ENCODE measurements around the gene DUSP23. TPM values are rescaled to one million over a fixed set of nuclear protein-coding genes. Genes with fewer than 3 reads are reported as not detected.
A peak's percentile ranks its signal among the peaks of the same experiment; 100 is the strongest.

DUSP23 gene
- total RNA-seq, 1 donor from 2014 or later = 24.0 TPM

DNA sequence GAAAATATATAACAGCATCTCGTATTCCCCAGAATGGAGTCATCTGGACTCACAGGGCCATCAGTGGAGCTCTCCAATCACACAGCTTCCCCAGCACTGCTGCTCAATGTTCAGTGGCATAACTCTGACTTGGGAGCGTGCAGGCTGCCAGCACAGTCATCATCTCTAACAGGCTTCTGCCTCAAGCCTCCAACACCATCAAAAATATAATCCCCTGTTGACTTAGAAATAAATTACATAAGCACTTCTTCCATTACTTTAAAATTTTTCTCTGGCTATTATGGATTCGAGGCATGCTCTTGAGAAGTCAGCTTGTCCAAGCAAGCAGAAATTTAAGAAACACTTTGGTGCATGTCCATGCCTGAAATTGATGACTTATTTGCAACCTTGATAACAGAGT is 6.2 kb downstream of the DUSP23 start:
- no peaks in the 10 kb centered on the region for H3K9me3 Mint-ChIP-seq

DNA sequence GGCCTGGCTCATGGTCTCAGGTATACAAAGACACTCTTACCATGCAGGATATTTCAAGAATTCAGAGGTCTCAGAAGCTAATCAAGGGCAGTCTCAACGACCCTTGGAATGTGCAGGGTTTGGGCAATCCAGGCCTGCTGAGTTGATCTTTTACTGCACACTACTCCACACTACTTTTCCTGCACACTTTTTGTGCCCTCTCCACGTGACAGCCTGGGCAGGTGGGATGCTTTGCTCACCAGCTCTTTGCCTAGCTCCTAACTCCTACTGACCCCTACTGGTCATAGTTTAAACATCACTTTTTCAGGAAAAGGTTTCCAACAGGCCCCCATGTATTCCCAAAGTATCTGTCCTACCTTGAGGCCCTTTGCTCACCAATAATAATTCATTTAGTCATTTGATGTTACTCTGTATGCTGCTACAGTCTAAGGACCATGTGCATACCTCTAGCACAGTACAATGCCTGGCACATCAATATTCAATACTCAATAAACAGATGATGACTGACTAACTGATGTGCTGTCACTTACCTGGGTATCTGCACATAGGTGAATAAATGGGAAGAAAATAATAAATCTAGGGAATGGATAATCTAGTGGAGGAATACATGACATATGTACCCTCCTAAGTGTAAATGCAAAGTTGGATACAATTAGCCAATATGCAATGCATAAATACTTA is 9.6 kb downstream of the DUSP23 start:
- Mint-ChIP-seq H3K4me1 (ENCODE audit: unreplicated experiment) (no peaks in the 10 kb centered on the region), H3K36me3 (no peaks in the 10 kb centered on the region), H3K27ac (no peak overlapping the region), H3K9me3 (no peaks in the 10 kb centered on the region), H3K4me3 (no peak overlapping the region), H3K27me3 (peaks cover 18% of the 10 kb centered on the region)
- no peak for DNase-seq (ENCODE audit: extremely low spot score, unreplicated experiment)
- TF ChIP-seq, protein P1, sequence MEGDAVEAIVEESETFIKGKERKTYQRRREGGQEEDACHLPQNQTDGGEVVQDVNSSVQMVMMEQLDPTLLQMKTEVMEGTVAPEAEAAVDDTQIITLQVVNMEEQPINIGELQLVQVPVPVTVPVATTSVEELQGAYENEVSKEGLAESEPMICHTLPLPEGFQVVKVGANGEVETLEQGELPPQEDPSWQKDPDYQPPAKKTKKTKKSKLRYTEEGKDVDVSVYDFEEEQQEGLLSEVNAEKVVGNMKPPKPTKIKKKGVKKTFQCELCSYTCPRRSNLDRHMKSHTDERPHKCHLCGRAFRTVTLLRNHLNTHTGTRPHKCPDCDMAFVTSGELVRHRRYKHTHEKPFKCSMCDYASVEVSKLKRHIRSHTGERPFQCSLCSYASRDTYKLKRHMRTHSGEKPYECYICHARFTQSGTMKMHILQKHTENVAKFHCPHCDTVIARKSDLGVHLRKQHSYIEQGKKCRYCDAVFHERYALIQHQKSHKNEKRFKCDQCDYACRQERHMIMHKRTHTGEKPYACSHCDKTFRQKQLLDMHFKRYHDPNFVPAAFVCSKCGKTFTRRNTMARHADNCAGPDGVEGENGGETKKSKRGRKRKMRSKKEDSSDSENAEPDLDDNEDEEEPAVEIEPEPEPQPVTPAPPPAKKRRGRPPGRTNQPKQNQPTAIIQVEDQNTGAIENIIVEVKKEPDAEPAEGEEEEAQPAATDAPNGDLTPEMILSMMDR (conservative IDR thresholded peaks at IDR 0.05) = peak; percentile 72

More for the DNA sequence above, 6.2 kb downstream of the DUSP23 start:
- no peaks in the 10 kb centered on the region for H3K36me3 Mint-ChIP-seq
- no peaks in the 10 kb centered on the region for H3K27me3 Mint-ChIP-seq
- DNase-seq (ENCODE audit: extremely low spot score, unreplicated experiment) = no peak
- TF ChIP-seq, protein P1 (conservative IDR thresholded peaks at IDR 0.05) = no peak
- H3K27ac Mint-ChIP-seq = no peak overlapping the region
- no peak overlapping the region for H3K4me3 Mint-ChIP-seq
- H3K4me1 Mint-ChIP-seq (ENCODE audit: unreplicated experiment) = no peaks in the 10 kb centered on the region

DNA sequence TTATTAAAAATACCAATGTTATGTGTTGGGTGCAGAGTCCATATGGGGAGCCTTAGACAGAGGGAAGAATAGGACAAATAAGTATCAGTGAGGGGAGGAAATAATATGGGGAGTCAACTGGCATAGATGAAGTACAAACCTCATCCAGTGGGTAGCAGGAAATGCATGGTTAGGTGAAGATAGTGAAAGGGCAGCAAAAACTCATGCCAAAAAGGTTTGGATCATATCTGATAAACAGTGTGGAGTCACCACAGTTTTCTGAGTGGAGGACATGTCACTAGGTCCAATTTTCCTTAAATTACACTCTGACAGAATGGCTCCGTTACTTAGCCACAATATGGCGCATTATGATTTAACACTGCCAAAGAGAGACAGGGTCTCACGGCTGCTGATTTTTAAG is 10.3 kb downstream of the DUSP23 start:
- TF ChIP-seq, protein P1 (conservative IDR thresholded peaks at IDR 0.05) = no peak
- no peak overlapping the region for H3K4me3 Mint-ChIP-seq
- DNase-seq (ENCODE audit: extremely low spot score, unreplicated experiment) = no peak
- no peaks in the 10 kb centered on the region for H3K4me1 Mint-ChIP-seq (ENCODE audit: unreplicated experiment)
- no peaks in the 10 kb centered on the region for H3K9me3 Mint-ChIP-seq
- no peaks in the 10 kb centered on the region for H3K36me3 Mint-ChIP-seq
- H3K27me3 Mint-ChIP-seq = peaks cover 18% of the 10 kb centered on the region
- H3K27ac Mint-ChIP-seq = no peak overlapping the region

DNA sequence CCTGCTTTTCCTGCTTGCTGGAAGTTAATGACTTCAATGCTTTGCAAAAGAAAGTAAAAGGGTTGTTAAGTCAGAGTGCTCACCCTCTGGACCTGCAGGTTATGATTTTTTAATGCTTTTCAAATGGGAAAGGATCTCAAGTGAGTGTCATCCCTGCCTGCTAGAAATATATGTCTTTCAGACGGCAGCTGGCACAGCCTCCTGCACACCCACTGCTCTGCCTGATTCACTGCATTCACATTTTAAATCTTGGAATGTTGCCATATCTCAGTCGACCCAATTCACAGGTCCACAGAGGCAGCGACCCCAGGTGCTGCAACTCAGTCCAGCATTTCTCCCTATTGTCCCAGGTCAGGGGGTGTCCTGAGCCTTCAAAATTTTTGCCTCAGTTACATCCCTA is 10.7 kb downstream of the DUSP23 start:
- H3K36me3 Mint-ChIP-seq = no peaks in the 10 kb centered on the region
- TF ChIP-seq, protein P1 (conservative IDR thresholded peaks at IDR 0.05) = no peak
- no peak for DNase-seq (ENCODE audit: extremely low spot score, unreplicated experiment)
- H3K27ac Mint-ChIP-seq = no peak overlapping the region
- no peak overlapping the region for H3K4me3 Mint-ChIP-seq
- H3K9me3 Mint-ChIP-seq = no peaks in the 10 kb centered on the region
- no peaks in the 10 kb centered on the region for H3K4me1 Mint-ChIP-seq (ENCODE audit: unreplicated experiment)
- H3K27me3 Mint-ChIP-seq = peaks cover 22% of the 10 kb centered on the region

DNA sequence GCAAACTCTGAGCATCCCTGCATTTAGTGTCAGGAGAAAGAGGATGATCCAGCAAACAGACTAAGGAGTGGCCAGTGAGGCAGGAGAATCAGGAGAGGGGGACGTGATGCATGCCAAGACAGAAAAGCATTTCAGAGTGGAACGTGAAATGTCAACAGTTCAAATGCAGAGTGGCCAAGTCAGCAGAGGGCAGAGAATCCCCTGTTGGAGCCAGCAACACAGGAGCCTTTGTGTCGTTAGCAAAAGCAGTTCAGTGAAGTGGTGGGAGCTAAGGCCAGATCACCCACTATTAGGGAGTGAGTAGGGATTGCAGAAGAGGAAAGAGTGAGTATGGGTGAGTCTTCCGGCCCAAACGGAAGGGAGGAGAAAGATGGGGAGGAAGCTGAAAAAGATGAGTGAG is 14.8 kb downstream of the DUSP23 start:
- H3K4me1 Mint-ChIP-seq (ENCODE audit: unreplicated experiment) = no peaks in the 10 kb centered on the region
- H3K9me3 Mint-ChIP-seq = no peaks in the 10 kb centered on the region
- TF ChIP-seq, protein P1 (conservative IDR thresholded peaks at IDR 0.05) = no peak
- no peak overlapping the region for H3K4me3 Mint-ChIP-seq
- no peaks in the 10 kb centered on the region for H3K36me3 Mint-ChIP-seq
- DNase-seq (ENCODE audit: extremely low spot score, unreplicated experiment) = no peak
- no peak overlapping the region for H3K27ac Mint-ChIP-seq
- H3K27me3 Mint-ChIP-seq = peaks cover 41% of the 10 kb centered on the region

Measured in type B pancreatic cell (in vitro differentiated cells).